T1000 (cell line): ENCODE results near the gene ATP5F1D.
A peak's percentile ranks its signal among the peaks of the same experiment; 100 is the strongest.
"Not testable (repeated sequence)": the region's sequence is repeated elsewhere in the genome, so short reads cannot be mapped to it uniquely, and the experiment has no call there.

Experiments
- DNase-seq: peaks from one replicate; lab custom pipeline; 2025; ENCODE audit warnings: mixed read lengths; lab: John Stamatoyannopoulos, UW

Gene ATP5F1D

DNA sequence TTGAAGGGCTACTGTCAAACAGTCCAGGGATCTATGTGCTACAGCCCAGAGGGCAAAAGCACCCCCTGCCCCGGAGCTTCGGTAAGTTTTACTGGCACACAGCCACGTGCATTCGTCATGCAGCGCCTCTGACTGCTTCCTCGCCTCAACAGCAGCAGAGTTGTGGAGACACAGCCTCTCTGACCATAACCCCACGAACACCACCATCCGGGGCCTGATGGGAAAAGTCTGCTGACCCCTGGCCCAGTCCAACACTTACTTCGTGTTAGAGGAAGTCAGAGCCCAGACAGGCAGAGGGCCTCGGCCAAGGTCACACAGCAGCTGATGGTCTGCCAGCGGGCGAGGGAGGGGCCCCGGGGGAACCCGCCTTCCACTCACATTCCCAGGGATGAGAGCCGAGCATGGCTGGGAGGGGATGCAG, 8.9 kb upstream of the ATP5F1D start:
- peak; percentile 46 for DNase-seq

DNA sequence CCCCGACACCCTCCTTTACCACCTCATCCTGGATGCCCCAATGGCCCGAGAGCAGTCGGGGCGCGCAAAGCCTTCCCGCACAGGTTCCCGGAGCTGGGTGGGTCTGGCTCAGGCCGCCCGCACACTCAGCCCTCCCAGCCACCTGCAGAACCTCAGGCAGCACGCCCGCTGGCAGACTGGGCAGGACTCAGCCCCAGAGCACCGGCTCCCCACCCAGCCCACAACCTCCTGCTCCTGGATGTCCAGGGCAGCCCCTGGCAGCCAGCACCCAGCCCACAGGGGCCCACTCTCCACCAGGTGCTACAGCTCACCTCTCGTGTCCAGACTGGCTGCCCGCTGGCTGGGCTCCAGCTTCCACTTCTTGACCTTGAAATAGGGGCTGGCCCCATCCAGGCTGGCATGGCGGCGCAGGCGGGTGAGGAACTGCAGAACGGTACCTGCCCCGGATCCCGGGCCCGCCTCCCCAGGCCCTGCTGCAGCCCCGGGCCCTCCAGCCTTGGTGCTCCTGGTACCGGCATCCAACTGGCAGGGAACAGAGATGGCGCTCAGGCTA, 8.4 kb upstream of the ATP5F1D start:
- DNase-seq, result no peak

DNA sequence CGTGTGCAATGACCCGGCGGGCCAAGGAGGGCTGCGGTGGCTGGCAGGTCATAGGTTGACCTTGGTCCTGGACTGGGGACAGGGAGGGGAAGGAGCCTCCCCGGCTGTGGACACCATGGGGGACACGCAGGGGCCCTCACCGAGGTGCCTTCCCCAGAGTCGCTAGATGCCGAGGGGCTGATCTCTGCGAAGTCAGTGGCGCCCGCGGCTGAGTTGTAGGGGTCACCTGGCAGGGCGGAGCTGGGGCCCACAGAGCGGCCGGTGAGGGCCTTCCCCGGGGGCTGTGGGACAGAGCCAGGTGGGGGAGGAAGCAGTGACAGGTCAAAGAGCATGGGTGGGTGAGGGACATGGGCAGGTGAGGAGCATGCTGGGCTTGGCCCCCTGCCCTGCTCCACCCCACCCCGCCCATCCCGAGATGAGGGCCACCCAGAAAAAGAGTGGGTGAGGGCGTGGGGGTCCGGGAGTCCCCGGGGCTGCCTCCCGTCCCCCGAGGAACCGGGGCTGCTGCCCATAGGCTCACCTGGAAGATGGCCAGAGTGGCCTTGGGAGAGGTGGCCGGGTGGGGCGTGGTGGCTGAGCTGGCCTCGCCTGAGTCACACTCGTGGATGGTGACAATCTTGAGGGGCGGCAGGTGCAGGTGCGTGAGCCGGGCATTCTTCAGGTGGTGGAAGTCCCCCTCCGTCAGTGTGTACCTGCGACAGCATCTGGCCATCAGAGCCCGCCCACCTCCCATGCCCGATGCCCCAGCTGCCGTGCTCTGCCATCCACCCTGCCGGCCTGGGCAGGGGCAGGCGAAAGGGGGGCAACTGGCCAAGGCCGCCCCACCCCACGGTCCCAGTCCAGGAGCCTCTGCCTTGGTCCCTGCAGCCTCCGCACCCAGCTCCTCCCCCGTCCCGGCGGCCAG, 7.2 kb upstream of the ATP5F1D start:
- DNase-seq, result no peak

DNA sequence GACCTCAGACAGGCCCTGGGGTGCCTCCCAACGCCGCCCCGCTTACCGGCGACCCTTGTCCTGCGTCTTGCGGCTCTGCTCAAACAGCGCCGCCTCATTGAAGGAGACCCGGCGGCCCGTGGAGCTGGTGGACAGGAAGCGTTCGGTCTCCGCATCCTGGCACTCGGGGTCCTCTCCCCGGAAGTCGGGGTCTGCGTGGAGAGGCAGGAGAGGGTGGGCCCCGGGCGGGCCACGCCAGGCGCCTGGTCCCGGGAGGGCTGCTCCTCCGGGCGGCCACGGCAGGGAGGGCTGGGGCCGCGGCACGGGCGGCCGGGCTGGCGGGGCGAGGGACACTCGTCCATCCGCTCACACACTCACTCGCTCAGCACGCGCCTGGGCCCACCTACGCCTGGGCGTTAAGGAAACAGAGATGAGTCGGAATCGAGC, 6.6 kb upstream of the ATP5F1D start:
- no peak for DNase-seq

DNA sequence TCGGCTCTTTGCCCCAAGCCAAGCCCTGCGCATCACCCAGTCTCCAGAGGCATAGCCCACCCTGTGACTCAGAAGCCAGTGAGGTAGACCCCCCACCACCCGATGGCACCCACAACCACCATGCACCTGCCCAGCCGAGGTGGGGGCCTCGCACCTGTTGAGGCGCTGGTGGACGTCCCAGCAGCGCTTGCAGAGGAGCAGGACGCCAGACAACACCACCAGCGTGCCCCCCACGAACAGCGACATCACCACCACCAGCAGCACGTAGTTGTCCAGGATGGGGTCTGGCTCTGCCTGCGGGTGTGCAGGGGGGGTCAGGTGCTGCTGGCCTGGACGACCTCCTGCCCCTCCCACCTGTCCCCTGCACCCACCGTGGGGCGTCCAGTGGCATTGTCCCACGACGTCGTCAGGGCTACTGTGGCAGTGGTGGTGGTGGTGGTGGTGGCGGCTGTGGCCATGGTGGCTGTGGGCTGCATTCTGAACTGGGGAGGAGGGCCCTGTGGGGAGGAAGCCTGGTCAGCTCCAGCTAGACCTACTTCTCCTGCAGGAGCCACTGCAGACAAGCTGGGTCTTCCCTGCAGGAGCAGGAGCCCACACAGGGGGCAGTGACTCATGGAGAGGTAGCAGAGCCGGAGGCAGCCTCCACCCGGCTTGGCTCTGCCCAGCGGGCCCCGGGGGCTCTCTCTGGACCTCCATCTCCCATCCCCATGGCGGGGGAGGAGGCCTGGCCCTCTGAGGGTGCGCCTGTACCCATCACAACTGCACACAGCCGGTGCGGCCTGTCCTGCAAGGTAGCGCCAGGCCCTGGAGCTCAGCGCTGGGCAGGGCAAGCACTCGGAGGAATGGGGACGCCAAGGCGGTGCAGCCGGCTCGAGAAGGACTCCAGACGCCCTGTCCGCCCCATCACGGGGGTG, 5.7 kb upstream of the ATP5F1D start:
- peak; percentile 80 for DNase-seq

DNA sequence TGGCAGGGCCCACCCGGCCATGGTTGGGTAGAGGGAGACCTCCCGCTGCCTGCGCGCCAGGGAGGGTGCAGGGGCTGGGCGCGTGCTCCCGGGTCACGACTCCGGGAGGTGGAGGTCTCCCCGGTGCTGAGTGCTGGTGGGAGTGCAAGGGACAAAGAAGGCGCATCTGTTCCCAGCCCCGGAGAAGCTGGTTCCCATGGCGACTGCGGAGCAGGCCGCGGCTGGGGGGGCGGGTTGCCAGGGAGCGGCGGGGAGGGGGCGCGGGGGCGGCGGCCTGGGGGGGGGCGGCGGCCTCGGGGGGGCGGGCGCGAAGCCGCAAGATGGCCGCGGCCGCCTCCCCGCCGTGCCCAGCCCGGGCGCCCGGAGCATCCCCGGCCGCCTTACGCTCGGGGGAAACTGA, 5.0 kb upstream of the ATP5F1D start:
- no peak for DNase-seq

DNA sequence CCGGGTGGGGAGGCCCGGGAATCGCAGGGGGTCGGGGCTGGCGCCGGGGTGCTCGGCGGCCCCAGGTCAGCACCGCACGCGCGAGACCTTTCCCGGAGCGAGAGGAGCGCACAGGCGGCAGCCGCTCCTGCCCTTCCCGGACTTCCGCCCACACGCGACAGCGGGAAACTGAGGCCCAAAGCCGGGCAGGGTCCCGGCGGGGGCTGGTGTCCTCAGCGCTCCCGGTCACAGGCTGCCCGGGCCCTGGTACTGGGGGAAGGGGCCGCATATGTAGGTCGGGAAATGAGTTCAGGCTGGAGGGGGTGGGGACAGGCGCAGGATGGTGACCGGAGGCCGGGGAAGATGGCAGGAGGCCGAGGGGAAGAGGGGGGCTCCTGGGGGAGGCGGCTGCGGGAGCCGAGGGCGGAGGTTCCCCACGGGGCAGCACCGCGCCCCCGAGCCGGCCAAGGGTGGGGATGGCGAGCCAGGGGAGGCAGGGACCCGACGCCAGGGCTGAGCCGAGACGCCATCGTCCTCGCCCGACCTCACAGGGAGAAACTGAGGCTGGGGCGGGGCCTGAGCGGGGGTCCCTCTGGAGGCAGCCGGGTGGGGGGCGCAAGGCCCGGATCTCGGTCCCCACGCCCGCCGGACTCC, 4.4 kb upstream of the ATP5F1D start:
- DNase-seq, result no peak

DNA sequence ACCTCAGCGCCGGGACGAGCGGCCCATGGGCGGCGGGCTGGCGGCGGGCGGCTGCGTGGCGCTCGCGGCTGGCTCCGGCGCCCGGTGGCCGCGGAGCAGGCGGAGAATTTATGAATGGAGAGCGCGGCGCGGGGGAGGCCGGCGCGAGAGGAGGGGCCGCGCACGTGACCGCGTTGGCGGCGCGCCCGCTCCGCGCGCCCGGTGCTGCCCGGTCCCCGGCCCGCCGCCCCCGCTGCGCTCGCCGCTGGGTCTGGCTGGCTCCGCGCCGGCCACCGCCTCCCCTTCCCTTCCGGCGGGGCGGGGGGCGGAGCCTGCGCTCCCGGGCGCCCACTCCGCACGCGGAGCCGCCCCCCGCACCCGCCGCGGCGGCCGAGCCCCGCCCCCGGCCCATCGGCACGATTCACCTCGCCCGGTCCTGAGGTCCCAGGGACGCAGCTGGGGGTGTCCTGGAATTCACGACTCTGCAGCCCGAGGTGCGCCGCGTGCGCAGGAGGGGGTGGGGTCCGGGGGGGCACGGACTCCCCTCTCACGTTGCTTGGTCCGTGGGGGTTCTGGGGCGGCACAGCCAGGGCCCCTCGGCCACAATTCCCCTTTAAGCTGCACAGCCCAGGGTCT, 3.7 kb upstream of the ATP5F1D start, which contains the start of gene CBARP:
Gene CBARP (minus strand): TSS at position 252 of the 615 bp plus-strand sequence. CDS start 1,905 bp downstream, outside the sequence.
- no peak for DNase-seq

DNA sequence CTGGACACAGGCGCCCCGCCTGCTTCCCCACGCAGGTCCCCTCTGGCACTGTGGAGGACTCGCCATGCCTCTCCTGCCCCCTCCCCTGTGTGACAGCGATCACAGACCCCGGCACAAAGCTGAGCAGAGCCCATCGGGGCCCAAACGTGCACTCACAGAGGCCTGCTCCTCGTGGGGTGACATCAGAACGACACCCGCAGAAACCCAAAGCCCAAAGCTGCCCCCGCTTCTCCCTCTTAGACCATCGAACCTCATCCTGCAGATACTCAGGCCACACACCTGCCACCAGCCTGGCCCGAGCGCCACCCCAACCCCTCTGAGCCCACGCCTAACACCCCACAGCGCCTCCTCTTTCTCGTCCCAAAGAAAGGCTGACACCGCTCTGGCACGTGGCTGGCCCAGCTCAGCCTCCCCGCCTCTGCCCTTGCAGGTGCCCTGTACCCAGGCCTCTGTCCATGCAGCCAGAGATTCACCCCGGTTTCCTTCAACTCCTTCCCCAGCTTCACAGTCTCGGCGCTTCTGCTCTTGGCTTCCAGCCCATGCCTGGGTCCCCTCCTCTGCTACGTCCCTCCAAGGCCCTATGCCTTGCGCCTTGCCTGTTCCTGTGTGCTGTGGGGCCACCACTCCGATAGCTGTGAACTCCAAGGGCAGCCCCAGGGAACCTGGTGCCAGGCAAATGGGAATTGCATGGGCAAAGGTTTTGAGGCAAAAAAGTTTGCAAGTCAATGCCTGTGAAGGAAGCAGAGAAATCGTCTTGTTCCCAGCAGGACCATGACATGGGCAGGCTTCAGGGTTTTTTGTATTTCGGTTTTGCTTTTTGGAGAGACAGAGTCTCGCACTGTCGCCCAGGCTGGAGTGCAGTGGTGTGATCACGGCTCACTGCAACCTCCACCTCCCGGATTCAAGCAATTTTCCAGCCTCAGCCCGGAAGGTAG, 2.9 kb upstream of the ATP5F1D start:
- DNase-seq, result no peak

DNA sequence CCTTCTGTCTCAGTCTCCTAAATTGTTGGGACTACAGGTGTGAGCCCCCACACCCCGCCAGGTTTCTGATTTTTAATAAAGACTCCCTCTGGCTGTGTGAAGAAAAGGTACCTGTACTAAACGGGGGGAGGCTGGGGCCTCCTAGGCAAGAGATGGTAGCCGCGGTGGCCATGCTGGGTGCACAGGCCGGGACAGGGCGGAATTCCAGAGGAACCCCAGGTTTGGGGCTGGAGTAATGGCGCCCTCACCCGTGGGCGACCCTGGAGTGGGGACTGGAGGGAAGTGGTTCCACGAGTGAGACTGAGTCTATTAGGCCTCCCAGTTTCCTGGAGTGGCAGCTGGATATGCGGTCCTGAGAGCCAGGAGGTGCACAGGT, 2.1 kb upstream of the ATP5F1D start:
- DNase-seq, result no peak

DNA sequence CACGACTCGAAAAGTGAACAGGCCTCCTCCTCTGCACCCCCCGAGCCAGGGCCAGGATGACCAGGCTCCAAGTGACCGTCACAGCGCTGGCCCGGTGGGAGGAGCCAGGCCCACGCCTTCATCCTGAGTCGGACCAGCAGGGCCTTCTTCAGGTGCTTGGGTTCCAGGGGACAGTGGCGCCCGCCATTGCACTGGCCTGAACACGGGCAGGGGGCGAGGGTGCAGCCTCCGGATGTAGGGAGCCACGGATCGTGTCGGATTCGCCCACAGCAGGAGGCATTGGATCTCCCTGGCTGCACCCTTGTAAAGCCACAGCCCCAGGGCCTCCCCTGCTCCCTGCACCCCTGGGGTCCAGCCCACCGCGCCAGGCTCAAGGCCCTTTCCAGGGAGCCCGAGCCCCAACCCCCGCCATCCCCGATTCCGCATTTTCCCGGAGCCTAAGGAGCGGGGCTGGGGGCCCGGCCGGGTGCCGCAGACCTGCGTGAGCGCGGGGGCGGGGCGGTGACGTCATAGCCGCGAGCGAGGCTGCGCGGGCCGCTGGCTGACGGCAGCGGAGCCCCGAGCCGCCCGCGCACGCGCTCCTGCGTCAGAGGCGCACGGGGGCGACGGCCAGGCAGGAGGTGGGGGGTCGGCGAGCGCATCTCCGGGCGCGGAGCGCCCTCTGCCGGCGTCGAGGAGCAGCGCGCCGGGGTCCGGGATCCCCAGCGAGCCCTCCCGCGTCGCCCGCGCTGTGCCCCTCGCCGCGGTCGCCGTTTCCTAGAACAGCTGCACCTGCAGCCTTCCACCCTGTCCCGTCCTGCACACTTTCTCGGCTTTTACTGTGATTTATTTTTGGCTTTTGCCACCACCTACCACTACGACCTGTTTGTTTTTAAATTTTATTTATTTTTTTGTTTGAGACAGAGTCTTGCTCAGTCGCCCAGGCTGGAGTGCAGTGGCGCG, 1.5 kb upstream of the ATP5F1D start:
- DNase-seq, result peak; percentile 95

DNA sequence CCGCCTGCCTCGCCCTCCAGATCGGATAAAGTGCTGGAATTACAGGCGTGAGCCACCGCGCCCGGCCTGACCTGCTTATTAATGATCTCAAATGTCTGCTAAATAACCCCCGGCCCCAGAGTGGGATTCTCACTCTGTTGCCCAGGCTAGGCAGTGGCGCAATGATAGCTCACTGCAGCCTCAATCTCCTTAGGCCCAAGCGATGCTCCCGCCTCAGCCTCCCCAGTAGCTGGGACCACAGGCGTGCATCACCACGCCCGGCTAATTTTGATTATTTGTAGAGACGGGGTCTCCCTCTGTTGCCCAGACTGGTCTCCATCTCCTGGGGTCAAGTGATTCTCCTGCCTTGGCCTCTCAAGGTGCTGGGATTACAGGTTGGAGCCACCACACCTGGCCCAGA, 626 bp upstream of the ATP5F1D start:
- DNase-seq, result no peak

DNA sequence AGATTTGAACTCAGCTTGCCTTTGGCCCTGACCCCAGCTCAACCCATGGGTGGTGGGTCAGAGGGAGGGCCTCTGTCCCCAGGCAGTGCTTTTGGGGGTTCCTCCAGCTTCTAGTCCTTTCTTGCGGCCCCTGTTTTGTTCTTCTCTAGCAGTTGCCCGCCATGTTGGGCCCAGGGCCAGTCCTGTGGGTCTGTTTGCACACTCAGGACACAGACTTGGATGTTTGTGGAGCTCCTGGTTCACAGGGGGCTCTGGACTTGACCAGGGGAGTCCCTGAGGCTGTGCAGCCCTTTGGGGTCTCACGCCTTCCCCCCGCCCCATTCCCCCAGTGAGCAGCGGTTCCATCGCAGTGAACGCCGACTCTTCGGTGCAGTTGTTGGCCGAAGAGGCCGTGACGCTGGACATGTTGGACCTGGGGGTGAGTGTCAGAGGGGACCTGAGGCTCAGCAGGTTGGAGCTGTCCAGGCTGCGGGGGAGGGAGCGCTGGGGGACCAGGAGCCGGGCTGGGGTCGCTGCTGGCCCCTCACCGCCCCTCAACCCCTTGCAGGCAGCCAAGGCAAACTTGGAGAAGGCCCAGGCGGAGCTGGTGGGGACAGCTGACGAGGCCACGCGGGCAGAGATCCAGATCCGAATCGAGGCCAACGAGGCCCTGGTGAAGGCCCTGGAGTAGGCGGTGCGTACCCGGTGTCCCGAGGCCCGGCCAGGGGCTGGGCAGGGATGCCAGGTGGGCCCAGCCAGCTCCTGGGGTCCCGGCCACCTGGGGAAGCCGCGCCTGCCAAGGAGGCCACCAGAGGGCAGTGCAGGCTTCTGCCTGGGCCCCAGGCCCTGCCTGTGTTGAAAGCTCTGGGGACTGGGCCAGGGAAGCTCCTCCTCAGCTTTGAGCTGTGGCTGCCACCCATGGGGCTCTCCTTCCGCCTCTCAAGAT, 2.5 kb downstream of the ATP5F1D start:
- DNase-seq, result peak; percentile 72

DNA sequence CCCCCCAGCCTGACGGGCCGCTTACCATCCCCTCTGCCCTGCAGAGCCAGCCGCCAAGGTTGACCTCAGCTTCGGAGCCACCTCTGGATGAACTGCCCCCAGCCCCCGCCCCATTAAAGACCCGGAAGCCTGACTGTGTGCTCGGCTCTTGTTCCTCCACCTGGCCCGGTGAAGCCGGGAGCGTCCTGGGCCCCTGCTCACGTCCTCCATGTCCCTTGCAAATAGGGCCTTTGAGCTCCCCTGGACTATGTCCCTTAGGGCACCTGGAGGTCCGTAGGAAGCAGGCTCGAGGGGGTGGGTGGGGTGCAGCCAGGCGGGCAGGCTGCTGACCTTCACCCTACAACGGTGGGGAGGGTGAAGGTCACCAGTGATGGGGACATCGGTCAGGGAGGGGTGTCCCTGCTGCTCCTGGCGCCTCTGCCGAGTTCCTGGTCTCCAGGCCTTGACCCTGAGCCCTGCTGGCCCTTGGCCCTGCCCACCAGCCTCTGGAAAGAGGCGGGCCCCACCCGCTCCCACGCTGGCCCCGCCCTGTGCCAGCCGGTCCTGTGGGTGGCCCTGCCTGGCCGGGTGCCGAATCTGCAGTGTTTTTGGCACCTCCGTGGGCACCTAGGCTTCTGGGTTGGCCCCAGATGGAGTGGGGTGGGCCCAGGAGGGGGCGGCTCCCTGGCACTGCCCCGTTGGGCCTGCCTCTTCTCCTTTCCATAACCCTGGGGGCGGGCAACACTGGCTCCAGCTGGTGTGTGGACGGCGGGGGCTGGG, 3.3 kb downstream of the ATP5F1D start:
- DNase-seq, result peak; percentile 52

DNA sequence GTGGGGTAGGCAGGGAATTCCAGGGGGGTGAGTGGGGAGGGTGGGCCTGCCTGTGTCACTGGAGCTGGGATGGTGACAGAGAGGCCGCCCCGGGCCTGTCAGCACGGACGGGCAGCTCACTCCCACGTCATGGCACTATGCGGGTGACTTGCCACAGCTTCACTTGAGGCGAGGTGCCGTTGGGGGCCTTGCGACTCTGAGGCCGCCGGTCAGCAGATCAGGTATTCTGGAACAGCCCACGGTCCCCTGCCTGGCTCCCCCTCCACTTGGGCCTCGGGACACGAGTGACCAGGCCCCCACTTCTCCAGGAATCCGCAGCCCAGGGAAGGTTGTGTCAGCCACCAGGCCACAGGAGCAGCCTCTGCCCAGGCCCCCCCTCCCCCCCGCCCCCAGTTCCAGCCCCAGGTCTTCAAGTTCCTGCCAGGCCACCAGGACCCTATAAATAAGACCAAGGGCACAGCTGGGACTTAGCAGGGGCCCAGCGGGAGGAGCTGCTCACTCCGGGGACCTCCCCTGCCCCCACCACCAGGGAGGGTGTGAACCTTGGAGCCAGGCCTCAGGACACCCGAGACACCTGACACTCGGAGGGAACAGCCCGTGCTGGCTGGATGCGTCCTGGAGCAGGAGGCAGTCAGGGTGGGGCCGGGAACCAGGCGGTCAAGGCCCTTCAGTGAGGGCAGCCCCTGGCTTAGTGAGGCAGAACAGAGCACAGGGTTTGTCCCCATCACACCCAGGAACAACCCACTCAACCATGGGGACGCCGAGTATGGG, 4.1 kb downstream of the ATP5F1D start:
- DNase-seq, result no peak

DNA sequence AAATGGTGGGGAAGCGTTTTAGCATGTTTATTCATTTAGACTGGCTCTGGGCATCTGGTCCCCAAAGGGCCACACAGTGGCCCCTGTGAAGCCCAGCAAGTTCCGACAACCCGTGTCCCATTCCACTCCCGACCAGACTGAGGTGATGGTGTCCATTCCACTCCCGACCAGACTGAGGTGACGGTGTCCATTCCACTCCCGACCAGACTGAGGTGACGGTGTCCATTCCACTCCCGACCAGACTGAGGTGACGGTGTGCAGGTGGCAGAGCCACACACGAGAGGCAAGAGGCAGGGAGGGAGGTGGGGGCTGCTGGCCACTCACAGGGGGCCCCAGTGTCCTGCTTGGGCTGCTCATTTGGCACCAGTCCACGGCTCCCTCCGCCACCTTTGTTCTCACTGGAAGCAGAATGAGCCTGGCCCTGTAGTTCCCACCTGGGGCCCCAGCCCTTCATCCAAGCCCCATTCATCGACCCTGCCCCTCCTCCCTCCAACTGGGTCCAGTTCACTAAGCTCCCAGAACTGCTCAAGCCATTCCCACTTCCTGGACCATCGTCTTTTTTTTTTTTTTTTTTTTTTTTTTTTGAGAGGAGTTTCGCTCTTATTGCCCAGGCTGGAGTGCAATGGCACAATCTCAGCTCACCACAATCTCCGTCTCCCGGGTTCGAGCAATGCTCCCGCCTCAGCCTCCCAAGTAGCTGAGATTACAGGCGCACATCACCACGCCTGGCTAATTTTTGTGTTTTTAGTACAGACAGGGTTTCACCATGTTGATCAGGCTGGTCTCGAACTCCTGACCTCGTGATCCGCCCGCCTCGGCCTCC, 4.9 kb downstream of the ATP5F1D start:
- DNase-seq, result not testable (repeated sequence)
